Measurements from ENCODE around the gene CHDH.

GRCh38 chr3:53845103-53845880, 927 bp downstream of the CHDH start:
- no peak for TF ChIP-seq CTCF (IDR thresholded peaks at IDR 0.05)
- no peak for TF ChIP-seq POLR2A (IDR thresholded peaks at IDR 0.05)
